ENCODE data around the gene SORCS1. TPM values are rescaled to one million over a fixed set of nuclear protein-coding genes. Genes with fewer than 3 reads are reported as not detected.

SORCS1 gene
- total RNA-seq, 1 experiment from 2014 or later, result 1.7 TPM

DNA sequence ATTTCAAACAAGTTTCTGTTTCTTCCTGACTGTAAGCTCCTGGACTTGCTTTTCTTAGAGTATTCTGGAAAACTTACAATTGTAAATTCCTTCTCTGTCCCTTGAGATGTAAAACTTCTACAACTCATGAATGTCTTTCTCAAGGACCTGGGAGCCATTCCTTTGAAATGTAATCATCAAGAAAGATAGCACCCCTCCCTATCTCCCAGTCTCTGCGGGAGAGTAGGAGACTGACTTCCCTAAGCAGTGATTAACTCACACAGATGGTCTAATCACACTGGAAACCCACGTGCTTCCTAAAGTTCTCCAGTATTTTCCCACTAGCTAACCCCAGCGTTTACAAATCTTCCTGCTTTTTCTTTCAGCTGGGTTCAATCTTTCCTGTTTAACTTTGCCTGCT is 549.4 kb downstream of the SORCS1 start:
- no peaks in the 10 kb centered on the region; a peak in 2 of 5 replicates for H3K9me3 Mint-ChIP-seq
- no CpG with 5 or more reads among the region's 3 CpGs for WGBS (ENCODE audit: extremely low coverage, insufficient read length, low lambda C conversion rate)
- Histone ChIP-seq H2BK12ac (ENCODE audit: insufficient read length, low read depth, low read length) (no peak overlapping the region), H3K23ac (ENCODE audit: insufficient read length, low read depth, low read length) (no peak overlapping the region), H3K56ac (ENCODE audit: insufficient read length, low read depth, low read length) (no peak overlapping the region), H3K27ac (ENCODE audit: insufficient read length, low read depth, low read length) (no peak overlapping the region), H4K8ac (replicated peaks; ENCODE audit: insufficient read length, low read depth, low read length) (no peak overlapping the region), H3K4ac (ENCODE audit: low read depth, low read length) (no peak overlapping the region), H3K9me3 (ENCODE audit: control insufficient read depth, low read depth, low read length) (no peaks in the 10 kb centered on the region), H2BK5ac (ENCODE audit: insufficient read length, low read length) (no peak overlapping the region), H3T11ph (ENCODE audit: low read length) (no peak overlapping the region), H3K4me2 (ENCODE audit: insufficient read depth, insufficient read length, low read length) (no peak overlapping the region), H3K79me1 (ENCODE audit: insufficient read depth, low read depth, low read length, poor library complexity, severe bottlenecking) (no peaks in the 10 kb centered on the region), H4K91ac (ENCODE audit: insufficient read length, low read depth, low read length) (no peak overlapping the region), H2BK15ac (ENCODE audit: low read depth, low read length) (no peak overlapping the region), H3K18ac (ENCODE audit: insufficient read length, low read depth, low read length) (no peak overlapping the region), H2BK120ac (ENCODE audit: low read depth, low read length, poor library complexity, severe bottlenecking) (no peak overlapping the region), H4K5ac (ENCODE audit: insufficient read length, low read depth, low read length) (no peak overlapping the region), H2BK20ac (ENCODE audit: low read depth, low read length, poor library complexity, severe bottlenecking) (no peak overlapping the region), H4K20me1 (ENCODE audit: control insufficient read depth, insufficient read depth, insufficient read length) (no peaks in the 10 kb centered on the region), H3K27me3 (ENCODE audit: insufficient read depth, low read length) (peaks cover 27% of the 10 kb centered on the region; the same call in 1 of the 2 replicates), H2AK5ac (ENCODE audit: insufficient read length, low read length) (no peak overlapping the region), H3K14ac (ENCODE audit: insufficient read depth, low read length) (no peak overlapping the region), H3K9ac (ENCODE audit: extremely low read depth, insufficient read length, low read length) (no peak overlapping the region), H3K79me2 (ENCODE audit: insufficient read depth, low read length) (no peaks in the 10 kb centered on the region), H2AFZ (ENCODE audit: low read length) (no peak overlapping the region), H3K4me1 (ENCODE audit: insufficient read depth, low read length) (no peaks in the 10 kb centered on the region; the same call in 1 of the 2 replicates), H3K23me2 (ENCODE audit: insufficient read length, low read depth, low read length, poor library complexity, severe bottlenecking) (no peaks in the 10 kb centered on the region)
- peaks cover 87% of the 10 kb centered on the region for H3K27me3 Mint-ChIP-seq (ENCODE audit: low read depth)
- no peak for DNase-seq
- TF ChIP-seq, protein P1, sequence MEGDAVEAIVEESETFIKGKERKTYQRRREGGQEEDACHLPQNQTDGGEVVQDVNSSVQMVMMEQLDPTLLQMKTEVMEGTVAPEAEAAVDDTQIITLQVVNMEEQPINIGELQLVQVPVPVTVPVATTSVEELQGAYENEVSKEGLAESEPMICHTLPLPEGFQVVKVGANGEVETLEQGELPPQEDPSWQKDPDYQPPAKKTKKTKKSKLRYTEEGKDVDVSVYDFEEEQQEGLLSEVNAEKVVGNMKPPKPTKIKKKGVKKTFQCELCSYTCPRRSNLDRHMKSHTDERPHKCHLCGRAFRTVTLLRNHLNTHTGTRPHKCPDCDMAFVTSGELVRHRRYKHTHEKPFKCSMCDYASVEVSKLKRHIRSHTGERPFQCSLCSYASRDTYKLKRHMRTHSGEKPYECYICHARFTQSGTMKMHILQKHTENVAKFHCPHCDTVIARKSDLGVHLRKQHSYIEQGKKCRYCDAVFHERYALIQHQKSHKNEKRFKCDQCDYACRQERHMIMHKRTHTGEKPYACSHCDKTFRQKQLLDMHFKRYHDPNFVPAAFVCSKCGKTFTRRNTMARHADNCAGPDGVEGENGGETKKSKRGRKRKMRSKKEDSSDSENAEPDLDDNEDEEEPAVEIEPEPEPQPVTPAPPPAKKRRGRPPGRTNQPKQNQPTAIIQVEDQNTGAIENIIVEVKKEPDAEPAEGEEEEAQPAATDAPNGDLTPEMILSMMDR (conservative IDR thresholded peaks at IDR 0.05), result no peak
- H3K27ac Mint-ChIP-seq, result peak overlapping the region in 1 of 3 experiments; percentile 28; a peak in 2 of 7 replicates
- H3K4me3 Mint-ChIP-seq, result no peak overlapping the region
- no peaks in the 10 kb centered on the region; a peak in 1 of 7 replicates for H3K36me3 Mint-ChIP-seq (ENCODE audit: insufficient read depth in 1 of 3, low read depth in 3 of 3)
- H3K4me1 Mint-ChIP-seq, result peaks cover 7 to 10% of the 10 kb centered on the region in 2 experiments

All from H9 (cell line).